Stimulated activated CD4-positive, alpha-beta T cell treated with anti-CD3 and anti-CD28 coated beads, Interleukin-1b, Interleukin-23, amount 100 ng/mL, for 1 hour (primary cell): ENCODE data around the gene MADD.

Experiments
- DNase-seq, 2 donors: peaks; one replicate each; pipeline ENCODE4 v3.0.0-alpha.2; 2020; ENCODE audit warnings: low read depth in 2 of 2

MADD gene

DNA sequence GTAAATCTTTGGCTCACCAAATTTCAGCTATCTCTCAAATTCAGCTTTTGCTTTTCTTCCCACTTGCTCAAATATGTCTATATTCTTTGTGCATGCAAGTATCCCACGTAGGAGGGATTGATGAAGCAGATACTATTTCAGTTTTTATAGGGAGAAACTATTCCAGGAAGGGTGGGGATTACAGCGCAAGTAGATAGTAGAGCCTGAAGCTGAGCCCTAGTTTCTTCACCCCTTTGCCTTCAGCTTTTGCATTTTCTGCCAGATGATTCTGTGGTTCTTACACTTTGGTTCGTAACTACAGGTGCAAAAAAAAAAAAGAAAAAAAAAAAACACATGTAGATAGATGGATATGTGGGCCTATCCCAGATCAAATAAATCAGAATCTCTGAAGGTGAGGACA lies 18.2 kb upstream of the MADD start:
- no peak for DNase-seq

DNA sequence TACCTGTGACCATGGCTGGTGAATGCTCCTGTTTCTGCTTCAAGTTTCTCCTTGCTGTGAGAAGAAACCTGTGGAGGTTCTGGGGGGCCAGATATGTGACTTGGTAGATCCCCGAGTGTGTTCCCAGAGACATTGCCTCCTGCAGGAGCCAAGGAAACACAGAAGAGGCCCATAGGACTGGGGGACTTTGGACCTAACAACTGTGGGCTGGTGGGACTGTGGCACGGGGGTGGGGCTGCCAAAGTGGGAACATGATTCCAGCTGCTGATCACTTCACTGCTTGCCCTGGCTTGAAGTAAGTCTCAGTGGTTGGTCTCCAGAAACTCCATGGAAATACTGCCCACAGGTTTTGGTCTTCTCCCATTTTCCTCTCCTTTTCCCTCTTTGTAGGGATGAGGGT lies 16.3 kb upstream of the MADD start:
- no peak for DNase-seq

DNA sequence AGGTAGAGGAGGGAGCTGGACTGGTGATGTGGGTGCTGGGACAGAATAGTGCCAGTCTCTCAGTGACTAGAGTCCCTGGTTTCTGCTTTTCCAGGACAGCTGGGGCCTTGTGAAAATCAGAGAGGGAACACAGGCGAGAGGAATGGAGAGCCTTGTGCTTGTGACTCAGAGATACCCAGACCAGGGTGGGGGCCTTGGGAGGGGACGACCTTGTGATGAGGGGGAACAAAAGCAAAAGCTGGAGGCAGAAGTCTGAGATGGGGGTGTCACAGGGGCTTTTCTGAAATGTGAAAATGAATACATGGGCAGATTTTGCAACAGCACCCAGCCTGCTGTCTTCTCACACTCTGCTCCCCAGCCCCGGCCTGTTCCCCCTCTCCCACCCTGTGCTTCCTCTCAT lies 15.5 kb upstream of the MADD start:
- no peak for DNase-seq

DNA sequence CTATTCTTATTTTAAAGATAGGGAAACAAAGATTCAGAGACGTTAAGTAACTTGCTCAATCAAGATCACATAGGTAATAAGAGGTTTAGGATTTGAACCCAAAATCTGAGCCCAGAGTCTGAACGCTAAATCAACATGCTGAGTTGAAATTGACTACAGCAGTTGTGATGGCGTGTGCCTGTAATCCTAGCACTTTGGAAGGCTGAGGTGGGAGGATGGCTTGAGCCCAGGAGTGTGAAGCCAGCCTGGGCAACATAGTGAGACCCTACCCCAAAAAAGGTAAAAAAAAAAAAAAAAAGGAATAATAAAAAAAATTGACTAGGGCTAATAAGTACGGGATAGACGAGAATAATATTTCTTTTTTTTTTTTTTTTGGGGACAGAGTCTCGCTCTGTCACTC lies 13.6 kb upstream of the MADD start:
- no peak for DNase-seq

DNA sequence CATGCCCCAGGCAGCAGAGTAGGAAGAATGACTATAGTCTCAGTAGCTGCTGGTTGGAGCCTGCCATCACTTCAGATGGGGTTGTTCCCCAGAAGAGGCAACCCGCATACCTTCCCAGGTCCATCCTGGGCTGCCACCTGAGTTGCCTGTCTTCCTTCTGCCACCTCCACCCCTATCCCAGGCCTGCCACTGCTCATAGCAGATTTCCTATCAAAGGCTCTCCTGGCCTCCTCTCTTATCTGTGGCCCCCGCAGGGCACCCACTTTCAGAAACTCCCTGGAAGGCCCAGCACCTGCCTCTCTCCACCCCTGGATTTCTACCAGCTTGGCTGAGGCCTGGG lies 12.8 kb upstream of the MADD start:
- DNase-seq = no peak

DNA sequence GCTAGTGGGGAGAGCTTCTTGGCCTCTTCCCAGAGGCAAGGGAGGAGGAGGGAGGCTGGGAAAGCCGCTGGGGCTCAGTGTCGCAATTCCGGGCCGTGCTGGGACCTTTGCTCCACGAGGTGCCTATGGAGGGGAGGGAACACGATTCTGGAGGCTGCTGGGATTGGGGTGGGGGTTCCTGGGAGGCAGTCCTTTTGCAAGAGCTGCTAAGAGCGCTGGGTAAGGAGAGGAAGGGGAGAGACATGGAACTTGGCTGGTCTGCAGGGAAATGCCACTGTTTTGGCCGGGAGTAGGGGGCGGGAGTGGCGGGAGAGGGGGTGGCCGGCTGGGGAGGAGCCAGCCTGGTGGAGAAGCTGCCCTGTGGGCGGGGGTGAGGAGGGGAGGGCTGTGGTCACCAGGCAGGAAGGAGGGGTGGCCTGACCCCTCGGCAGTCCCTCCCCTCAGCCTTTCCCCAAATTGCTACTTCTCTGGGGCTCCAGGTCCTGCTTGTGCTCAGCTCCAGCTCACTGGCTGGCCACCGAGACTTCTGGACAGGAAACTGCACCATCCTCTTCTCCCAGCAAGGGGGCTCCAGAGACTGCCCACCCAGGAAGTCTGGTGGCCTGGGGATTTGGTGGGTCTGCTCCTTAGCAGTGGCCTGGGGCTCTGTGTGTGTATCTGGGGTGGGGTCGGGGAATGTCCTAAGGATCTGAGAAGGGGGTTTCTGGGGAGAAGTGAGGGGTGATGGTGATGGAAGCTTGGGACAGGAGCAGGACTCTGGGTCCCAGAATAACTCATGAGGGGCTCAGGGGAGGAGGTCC lies 12.2 kb upstream of the MADD start, which contains the start of gene NR1H3:
NR1H3 (plus strand) TSS at position 480 of the 800 bp plus-strand sequence. CDS start 1,221 bp downstream, outside the sequence.
- no peak for DNase-seq

DNA sequence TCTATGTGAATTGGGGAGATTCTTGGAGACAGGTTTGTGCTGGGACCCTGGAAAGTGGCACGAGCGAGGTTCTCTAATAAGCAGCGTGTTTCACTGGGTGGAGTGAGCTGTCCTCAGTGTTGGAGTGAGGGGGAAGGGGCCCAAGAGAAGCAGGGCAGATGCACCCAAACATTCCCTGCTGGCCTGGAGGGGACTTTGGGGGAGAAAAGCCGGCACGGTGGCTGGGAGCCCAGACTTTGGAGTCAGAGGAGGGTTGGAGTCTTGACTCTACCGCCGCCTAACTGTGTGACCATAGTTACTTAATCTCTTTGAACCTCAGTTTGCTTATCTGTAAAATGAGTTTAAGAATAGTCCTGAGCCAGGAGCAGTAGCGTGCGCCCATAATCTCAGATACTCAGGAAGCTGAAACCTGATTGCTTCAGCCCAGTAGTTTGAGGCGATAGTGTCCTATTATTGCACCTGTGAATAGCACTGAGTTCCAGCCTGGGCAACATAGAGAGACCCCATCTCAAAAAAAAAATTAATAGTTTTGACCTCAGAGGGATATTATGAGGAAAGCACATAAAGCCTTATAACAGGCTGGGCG lies 11.5 kb upstream of the MADD start:
- DNase-seq = no peak

DNA sequence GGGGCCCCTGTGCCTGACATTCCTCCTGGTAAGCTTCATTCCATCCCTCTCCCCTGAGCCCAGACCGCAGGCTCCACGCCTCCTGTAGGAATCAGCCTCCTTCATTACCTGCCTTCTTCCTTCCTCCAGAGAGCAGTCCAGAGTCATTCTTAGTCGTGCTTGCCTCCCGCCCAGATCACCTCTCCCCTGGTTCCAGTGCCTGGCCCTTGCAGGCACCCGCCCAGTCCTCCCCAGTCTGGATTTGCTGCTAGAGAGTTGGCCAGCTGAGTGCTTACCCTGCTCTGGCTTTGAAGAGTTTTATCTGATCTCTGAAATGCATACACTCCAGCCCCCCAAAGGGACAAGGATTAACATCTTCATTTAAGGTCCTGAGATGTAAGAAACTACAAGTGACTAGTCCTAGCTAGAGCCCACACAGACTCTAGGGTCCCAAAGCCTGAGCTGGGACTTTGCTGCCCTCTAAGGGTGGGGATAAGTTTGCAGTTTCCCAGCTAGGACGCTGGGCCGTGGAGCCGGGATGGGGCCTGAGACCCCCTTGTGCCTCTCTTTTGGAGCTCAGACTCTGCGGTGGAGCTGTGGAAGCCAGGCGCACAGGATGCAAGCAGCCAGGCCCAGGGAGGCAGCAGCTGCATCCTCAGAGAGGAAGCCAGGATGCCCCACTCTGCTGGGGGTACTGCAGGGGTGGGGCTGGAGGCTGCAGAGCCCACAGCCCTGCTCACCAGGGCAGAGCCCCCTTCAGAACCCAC lies 10.5 kb upstream of the MADD start:
- no peak for DNase-seq

DNA sequence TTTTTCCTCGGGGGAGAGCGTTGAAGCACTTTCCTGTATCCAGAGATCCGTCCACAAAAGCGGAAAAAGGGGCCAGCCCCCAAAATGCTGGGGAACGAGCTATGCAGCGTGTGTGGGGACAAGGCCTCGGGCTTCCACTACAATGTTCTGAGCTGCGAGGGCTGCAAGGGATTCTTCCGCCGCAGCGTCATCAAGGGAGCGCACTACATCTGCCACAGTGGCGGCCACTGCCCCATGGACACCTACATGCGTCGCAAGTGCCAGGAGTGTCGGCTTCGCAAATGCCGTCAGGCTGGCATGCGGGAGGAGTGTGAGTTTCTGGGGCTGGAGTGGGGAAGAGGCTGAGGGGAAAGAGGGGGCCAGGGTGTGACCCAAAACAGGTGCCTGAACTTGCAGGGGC lies 9.6 kb upstream of the MADD start:
- no peak for DNase-seq

DNA sequence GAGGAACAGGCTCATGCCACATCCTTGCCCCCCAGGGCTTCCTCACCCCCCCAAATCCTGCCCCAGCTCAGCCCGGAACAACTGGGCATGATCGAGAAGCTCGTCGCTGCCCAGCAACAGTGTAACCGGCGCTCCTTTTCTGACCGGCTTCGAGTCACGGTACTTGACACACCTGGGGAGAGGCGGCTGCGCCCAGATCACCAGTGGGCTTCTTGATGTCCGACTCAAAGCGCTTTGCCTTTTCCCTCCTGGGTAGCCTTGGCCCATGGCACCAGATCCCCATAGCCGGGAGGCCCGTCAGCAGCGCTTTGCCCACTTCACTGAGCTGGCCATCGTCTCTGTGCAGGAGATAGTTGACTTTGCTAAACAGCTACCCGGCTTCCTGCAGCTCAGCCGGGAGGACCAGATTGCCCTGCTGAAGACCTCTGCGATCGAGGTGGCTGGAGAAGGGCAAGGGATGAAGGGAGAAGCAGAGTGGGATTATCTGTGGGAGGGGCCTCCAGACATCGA lies 8.6 kb upstream of the MADD start:
- DNase-seq = no peak

DNA sequence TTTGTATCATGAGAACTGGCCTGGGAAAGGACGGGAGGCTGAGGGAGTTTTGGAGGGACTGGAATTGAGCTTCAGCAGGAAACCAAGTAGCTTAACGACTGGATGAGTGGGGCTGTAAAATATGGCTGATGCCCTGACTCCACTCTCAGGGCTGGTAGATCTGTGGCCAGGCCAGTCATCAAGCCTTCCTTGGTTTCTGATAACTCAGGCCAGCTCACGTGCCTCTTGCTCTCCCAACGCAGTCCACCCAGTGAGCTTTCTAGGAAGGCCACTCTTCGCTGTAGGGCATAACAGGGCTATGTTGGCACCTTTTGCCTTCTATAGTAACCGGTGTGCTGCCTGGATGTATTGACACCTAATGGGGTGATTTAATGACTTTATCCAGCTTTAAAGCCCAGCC lies 5.8 kb upstream of the MADD start:
- no peak for DNase-seq

DNA sequence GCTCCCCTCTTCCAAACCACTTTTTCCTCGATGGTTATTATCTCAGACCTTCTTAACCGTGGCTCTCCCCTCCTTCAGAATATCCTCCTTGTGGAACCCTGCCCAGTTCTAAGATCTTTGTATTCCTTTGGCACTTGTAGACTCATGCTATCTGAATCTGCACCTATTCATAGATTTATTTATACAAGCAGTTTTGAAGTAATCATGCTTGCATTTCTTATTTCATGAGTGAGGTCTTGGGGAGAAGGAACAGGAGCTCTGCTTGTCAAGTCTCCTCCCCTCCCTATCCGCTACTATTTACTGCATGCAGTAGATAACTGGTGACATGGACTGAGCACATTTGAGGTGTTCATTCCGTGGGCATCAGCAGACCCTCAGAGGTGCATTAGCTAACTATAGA lies 5.4 kb upstream of the MADD start:
- no peak for DNase-seq

DNA sequence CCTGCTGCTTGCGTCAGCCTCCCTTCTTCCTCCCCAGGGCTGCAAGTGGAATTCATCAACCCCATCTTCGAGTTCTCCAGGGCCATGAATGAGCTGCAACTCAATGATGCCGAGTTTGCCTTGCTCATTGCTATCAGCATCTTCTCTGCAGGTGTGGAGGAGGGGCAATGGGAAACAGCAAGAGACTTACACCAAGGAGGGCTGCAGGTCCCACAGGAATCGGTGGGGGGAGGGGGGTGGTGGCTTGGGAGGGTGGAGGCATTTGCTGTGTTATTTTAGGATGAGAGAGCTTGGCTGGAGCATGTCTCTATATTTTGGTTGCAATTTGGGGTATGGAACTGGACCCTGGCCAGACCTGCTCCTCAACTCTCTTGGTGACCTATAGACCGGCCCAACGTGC lies 2.1 kb upstream of the MADD start:
- DNase-seq = no peak

DNA sequence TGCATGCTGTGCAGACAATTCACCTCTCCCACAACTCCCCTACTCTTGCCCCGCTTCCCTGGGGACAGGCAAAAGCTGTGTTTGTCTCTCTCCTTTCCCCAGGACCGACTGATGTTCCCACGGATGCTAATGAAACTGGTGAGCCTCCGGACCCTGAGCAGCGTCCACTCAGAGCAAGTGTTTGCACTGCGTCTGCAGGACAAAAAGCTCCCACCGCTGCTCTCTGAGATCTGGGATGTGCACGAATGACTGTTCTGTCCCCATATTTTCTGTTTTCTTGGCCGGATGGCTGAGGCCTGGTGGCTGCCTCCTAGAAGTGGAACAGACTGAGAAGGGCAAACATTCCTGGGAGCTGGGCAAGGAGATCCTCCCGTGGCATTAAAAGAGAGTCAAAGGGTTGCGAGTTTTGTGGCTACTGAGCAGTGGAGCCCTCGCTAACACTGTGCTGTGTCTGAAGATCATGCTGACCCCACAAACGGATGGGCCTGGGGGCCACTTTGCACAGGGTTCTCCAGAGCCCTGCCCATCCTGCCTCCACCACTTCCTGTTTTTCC lies 1.4 kb upstream of the MADD start:
- no peak for DNase-seq

DNA sequence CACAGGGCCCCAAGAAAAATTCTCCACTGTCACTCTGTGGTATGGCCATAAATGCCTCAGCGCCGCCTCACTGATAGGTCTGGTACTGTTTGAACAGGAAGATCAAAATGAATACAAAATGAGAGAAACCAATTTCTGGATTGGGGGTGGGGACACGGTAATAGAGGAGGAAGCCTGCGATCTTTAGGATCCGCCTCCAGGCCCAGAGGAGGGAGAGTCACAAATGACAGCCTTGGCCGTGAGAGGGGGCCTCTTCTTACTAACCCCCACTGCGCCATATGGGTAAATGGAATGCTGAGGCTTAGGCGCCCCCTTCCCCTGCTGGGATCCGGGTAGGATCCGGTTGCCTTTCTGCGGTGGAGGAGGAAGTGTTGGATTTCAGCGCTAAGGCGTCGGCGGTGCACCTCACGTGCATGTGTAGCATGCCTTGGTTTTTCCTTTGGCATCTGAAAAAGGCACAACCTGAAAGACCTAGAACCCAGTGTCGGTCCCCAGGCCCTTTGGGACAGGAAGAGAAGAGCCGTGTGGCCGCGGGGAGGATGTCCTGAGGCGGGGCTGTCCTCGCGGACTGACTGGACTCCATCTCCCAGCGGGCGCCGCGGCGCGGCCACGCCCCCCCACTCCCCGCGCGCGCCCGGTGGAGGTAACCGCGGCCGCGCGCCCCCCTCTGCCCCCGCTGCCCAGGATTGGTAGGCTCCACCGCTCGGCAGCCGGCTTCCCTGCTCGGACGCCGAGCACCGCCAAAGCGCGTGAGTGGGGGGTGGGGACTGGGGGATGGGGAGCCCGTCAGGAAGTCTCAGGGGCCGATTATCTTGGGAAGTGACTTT lies 718 bp upstream of the MADD start:
- DNase-seq = peak; percentile 65 to 72

DNA sequence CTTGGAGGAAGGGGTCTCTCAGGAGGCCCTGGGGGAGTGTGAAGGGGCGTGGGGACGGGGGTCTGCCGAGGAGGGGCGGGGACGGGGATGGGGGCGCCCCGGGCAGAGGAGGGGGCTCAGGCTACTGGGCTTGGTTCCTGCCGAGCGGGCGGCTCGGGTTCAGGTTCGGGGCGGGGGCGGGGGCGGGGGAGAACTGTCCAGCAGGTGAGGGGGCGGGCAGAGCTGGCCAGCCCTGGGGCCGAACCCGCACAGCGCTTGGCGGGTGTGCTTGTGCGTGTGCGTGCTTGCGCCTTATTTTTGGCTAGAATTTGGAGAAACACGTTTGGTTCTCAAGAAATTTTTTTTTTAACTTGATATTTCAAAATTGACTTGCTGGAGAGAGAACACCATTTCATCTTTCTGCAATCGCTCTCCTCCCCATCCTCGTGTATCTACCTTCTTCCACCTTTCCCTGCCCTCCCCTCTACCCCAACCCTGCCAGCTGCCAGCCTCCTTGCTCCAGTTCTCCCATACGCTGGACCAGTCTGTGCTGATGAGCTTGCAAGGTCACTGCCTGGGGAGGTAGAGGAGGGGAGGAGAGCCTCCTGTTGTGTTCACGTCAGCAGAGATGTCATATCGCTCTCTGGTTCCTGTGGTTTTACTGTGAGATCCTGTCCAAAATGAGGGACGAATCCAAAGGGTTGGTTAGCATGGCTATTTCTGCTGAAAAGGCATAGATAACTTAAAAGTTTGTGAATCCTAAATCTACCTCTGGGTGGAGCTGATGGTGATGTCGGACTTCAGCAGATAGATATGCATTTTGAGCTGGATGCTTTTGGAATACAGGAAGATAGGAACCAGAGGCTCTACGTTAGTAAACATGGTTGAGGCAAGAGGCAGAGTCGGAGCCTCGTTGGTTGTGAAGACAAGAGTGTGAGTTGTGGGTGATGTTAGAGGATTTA lies 668 bp downstream of the MADD start:
- DNase-seq = no peak

DNA sequence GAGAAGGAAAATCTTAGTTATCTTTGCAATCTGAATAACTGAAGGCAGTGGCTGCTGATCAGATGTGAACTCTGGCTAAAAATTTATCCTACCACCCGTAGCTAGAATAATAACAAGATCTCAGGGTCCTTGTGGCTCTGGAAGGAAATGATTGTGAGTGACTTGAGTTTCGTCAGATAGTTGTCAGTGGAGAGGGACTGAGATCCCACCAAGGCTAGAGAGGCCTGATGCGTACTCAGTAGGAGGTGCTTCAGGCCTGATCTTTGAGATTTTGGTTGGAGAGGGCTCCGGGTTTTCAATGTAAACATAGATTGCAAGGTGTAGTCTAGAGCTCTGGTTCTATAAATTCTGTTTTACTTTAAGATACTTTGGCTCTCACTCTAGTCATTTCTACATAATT lies 1.4 kb downstream of the MADD start:
- no peak for DNase-seq

DNA sequence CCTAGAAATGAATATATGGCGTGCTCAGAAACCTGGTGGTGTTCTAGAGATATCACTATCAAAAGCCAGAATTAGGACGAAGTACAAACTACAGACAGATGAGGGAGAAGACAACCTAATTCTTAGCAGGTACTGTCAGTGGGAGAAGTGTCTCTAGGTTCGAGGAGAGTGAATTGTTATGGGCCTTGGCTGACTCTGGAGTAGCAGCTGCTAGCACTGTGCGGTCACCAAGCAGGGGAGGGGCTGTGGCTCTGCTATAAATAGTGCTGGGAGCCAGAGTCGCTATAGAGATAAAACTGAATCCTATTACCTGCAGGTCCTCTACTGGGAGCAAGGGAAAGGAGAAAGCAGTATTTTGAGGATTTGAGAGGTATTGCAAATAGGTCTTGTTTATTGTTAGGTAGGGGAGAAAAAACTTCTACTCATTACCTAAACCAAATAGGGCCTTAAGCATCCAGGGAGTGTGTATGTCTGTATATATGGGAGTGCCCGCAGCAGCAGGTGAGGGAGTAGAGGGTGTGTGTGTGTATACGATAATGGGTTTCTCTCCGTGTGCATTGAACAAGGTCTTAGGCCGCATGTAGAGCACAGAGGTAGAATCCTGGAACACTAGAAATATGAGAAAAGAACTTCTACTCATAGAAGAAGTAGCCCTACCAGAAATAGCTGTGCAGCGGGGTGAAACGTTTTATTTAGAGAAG lies 2.2 kb downstream of the MADD start:
- DNase-seq = no peak

DNA sequence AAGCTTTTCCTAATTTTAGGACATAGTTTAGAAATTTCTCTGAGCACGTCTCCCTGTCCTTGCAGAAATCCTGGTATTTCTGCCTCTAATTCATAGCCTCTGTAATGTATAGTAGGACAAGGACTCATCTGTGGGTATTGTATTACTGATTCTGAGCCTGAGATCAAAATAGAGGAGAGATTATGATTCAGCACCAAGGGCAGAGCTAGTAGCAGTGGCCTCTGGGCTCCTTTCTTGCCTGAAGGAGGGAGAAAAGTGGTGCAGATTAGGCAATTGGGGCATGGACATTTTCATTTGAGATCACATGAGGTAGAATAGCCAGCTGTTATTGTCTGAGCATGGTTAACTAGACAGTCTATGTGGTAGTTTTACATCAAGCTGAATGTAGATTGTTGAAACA lies 2.8 kb downstream of the MADD start:
- DNase-seq = no peak
